ENCODE results near the gene CCDC6. TPM values are rescaled to one million over a fixed set of nuclear protein-coding genes. Genes with fewer than 3 reads are reported as not detected.
"Not testable (repeated sequence)": the region's sequence is repeated elsewhere in the genome, so short reads cannot be mapped to it uniquely, and the experiment has no call there.

CCDC6 gene
- total RNA-seq, 1 donor from 2014 or later = 28.1 TPM

- Mint-ChIP-seq H3K36me3 (ENCODE audit: unreplicated experiment) (no peaks in the 10 kb centered on the region), H3K27me3 (ENCODE audit: unreplicated experiment) (no peaks in the 10 kb centered on the region), H3K4me1 (ENCODE audit: low read depth, unreplicated experiment) (no peaks in the 10 kb centered on the region), H3K4me3 (ENCODE audit: unreplicated experiment) (no peak overlapping the region), H3K27ac (ENCODE audit: unreplicated experiment) (no peak overlapping the region), H3K9me3 (ENCODE audit: unreplicated experiment) (no peaks in the 10 kb centered on the region)
- no peak for DNase-seq
- no peak for TF ChIP-seq CTCF (IDR thresholded peaks at IDR 0.05; ENCODE audit: partially characterized antibody, unreplicated experiment)
Measured at GRCh38 chr10:59799421-59799820, 106.9 kb downstream of the CCDC6 start.

GRCh38 chr10:59793919-59794318, 112.4 kb downstream of the CCDC6 start:
- DNase-seq = no peak
- no peak overlapping the region for H3K27ac Mint-ChIP-seq (ENCODE audit: unreplicated experiment)

GRCh38 chr10:59792812-59793211, 113.5 kb downstream of the CCDC6 start:
- no peak for TF ChIP-seq CTCF (IDR thresholded peaks at IDR 0.05; ENCODE audit: partially characterized antibody, unreplicated experiment)
- H3K27me3 Mint-ChIP-seq (ENCODE audit: unreplicated experiment) = no peaks in the 10 kb centered on the region
- no peaks in the 10 kb centered on the region for H3K9me3 Mint-ChIP-seq (ENCODE audit: unreplicated experiment)
- no peak overlapping the region for H3K4me3 Mint-ChIP-seq (ENCODE audit: unreplicated experiment)
- DNase-seq = no peak
- peaks cover 6% of the 10 kb centered on the region for H3K36me3 Mint-ChIP-seq (ENCODE audit: unreplicated experiment)
- H3K27ac Mint-ChIP-seq (ENCODE audit: unreplicated experiment) = no peak overlapping the region
- H3K4me1 Mint-ChIP-seq (ENCODE audit: low read depth, unreplicated experiment) = peaks cover 4% of the 10 kb centered on the region

More at GRCh38 chr10:59793919-59794318, 112.4 kb downstream of the CCDC6 start:
- Mint-ChIP-seq H3K4me3 (ENCODE audit: unreplicated experiment) (no peak overlapping the region), H3K4me1 (ENCODE audit: low read depth, unreplicated experiment) (peaks cover 4% of the 10 kb centered on the region), H3K36me3 (ENCODE audit: unreplicated experiment) (peaks cover 6% of the 10 kb centered on the region), H3K27me3 (ENCODE audit: unreplicated experiment) (no peaks in the 10 kb centered on the region), H3K9me3 (ENCODE audit: unreplicated experiment) (no peaks in the 10 kb centered on the region)
- no peak for TF ChIP-seq CTCF (IDR thresholded peaks at IDR 0.05; ENCODE audit: partially characterized antibody, unreplicated experiment)

GRCh38 chr10:59791601-59792000, 114.8 kb downstream of the CCDC6 start:
- H3K27ac Mint-ChIP-seq (ENCODE audit: unreplicated experiment) = no peak overlapping the region

GRCh38 chr10:59790080-59790479, 116.3 kb downstream of the CCDC6 start:
- not testable (repeated sequence) for H3K27ac Mint-ChIP-seq (ENCODE audit: unreplicated experiment); H3K9me3 Mint-ChIP-seq (ENCODE audit: unreplicated experiment); H3K36me3 Mint-ChIP-seq (ENCODE audit: unreplicated experiment); DNase-seq; H3K4me1 Mint-ChIP-seq (ENCODE audit: low read depth, unreplicated experiment); H3K27me3 Mint-ChIP-seq (ENCODE audit: unreplicated experiment); H3K4me3 Mint-ChIP-seq (ENCODE audit: unreplicated experiment)

More at GRCh38 chr10:59791601-59792000, 114.8 kb downstream of the CCDC6 start:
- peaks cover 6% of the 10 kb centered on the region for H3K4me1 Mint-ChIP-seq (ENCODE audit: low read depth, unreplicated experiment)
- no peak for TF ChIP-seq CTCF (IDR thresholded peaks at IDR 0.05; ENCODE audit: partially characterized antibody, unreplicated experiment)
- peaks cover 6% of the 10 kb centered on the region for H3K36me3 Mint-ChIP-seq (ENCODE audit: unreplicated experiment)
- DNase-seq = no peak
- H3K9me3 Mint-ChIP-seq (ENCODE audit: unreplicated experiment) = no peaks in the 10 kb centered on the region
- no peak overlapping the region for H3K4me3 Mint-ChIP-seq (ENCODE audit: unreplicated experiment)
- no peaks in the 10 kb centered on the region for H3K27me3 Mint-ChIP-seq (ENCODE audit: unreplicated experiment)

- not testable (repeated sequence) for H3K4me1 Mint-ChIP-seq (ENCODE audit: low read depth, unreplicated experiment); H3K27me3 Mint-ChIP-seq (ENCODE audit: unreplicated experiment); H3K4me3 Mint-ChIP-seq (ENCODE audit: unreplicated experiment); H3K27ac Mint-ChIP-seq (ENCODE audit: unreplicated experiment); DNase-seq; H3K36me3 Mint-ChIP-seq (ENCODE audit: unreplicated experiment); H3K9me3 Mint-ChIP-seq (ENCODE audit: unreplicated experiment)
Measured at GRCh38 chr10:59788914-59789313, 117.4 kb downstream of the CCDC6 start.

- not testable (repeated sequence) for H3K4me3 Mint-ChIP-seq (ENCODE audit: unreplicated experiment); H3K27me3 Mint-ChIP-seq (ENCODE audit: unreplicated experiment); DNase-seq; H3K9me3 Mint-ChIP-seq (ENCODE audit: unreplicated experiment); H3K36me3 Mint-ChIP-seq (ENCODE audit: unreplicated experiment); H3K27ac Mint-ChIP-seq (ENCODE audit: unreplicated experiment); H3K4me1 Mint-ChIP-seq (ENCODE audit: low read depth, unreplicated experiment)
Measured at GRCh38 chr10:59787032-59787431, 119.3 kb downstream of the CCDC6 start.

GRCh38 chr10:59785476-59785875, 120.9 kb downstream of the CCDC6 start:
- not testable (repeated sequence) for H3K9me3 Mint-ChIP-seq (ENCODE audit: unreplicated experiment); DNase-seq; H3K36me3 Mint-ChIP-seq (ENCODE audit: unreplicated experiment); H3K27ac Mint-ChIP-seq (ENCODE audit: unreplicated experiment); H3K4me1 Mint-ChIP-seq (ENCODE audit: low read depth, unreplicated experiment); H3K4me3 Mint-ChIP-seq (ENCODE audit: unreplicated experiment); H3K27me3 Mint-ChIP-seq (ENCODE audit: unreplicated experiment)
